BLaER1 treated with 17β-estradiol and CSF1 and Interleukin-3, amounts not matched to agents 10 nM and 100 nM (cell line): ENCODE measurements around the gene SAP30BP.

ENCODE experiments used
- H3K27ac ChIP-seq, 11 experiments: shearing (Covaris generic); formaldehyde crosslinking; 2 replicates each; pipeline ENCODE4 v1.8.1; 2022
- H3K27me3 ChIP-seq, 11 experiments: shearing (Covaris generic); formaldehyde crosslinking; 2 replicates each; pipeline ENCODE4 v1.8.1; 2022
- H3K36me3 ChIP-seq, 11 experiments: shearing (Covaris generic); formaldehyde crosslinking; 2 replicates each; pipeline ENCODE4 v1.8.1; 2022
- H3K4me1 ChIP-seq, 10 experiments: shearing (Covaris generic); formaldehyde crosslinking; 2 replicates each; pipeline ENCODE4 v1.8.1; 2022
- H3K4me2 ChIP-seq, 11 experiments: shearing (Covaris generic); formaldehyde crosslinking; 2 replicates each; pipeline ENCODE4 v1.8.1; 2022
- H3K4me3 ChIP-seq, 10 experiments: shearing (Covaris generic); formaldehyde crosslinking; 2 replicates each; pipeline ENCODE4 v1.8.1; 2022
- H3K9ac ChIP-seq, 11 experiments: shearing (Covaris generic); formaldehyde crosslinking; 2 replicates each; pipeline ENCODE4 v1.8.1; 2022
- H3K9me3 ChIP-seq, 11 experiments: shearing (Covaris generic); formaldehyde crosslinking; replicated peaks in 1 of 11; 2 replicates each; pipeline ENCODE4 v1.8.1; 2022
- H4K20me1 ChIP-seq, 11 experiments: shearing (Covaris generic); formaldehyde crosslinking; 2 replicates each; pipeline ENCODE4 v1.8.1; 2022
- Cebpa-rat ChIP-seq, 11 experiments: shearing (Covaris generic); IDR thresholded peaks; 2 replicates each; pipeline ENCODE4 v1.8.1; 2022

Gene SAP30BP

GRCh38 chr17:75731716-75732498 is 64.8 kb downstream of the SAP30BP start:
- H3K9me3 ChIP-seq: no peaks in the 10 kb centered on the region
- no peak overlapping the region for H3K9ac ChIP-seq
- no peak overlapping the region for H3K4me3 ChIP-seq
- peaks cover 10 to 25% (median 15%) of the 10 kb centered on the region in 10 experiments; a peak in 19 of 20 replicates for H3K4me1 ChIP-seq
- H3K36me3 ChIP-seq: no peaks in the 10 kb centered on the region
- H4K20me1 ChIP-seq: no peaks in the 10 kb centered on the region
- no peaks in the 10 kb centered on the region for H3K27me3 ChIP-seq
- H3K4me2 ChIP-seq: no peak overlapping the region
- H3K27ac ChIP-seq: no peak overlapping the region
- no peak for TF ChIP-seq Cebpa-rat (IDR thresholded peaks at IDR 0.05)

GRCh38 chr17:75733471-75733870 is 66.3 kb downstream of the SAP30BP start:
- Histone ChIP-seq H3K27ac (no peak overlapping the region; a peak in 1 of 22 replicates), H3K9ac (no peak overlapping the region), H3K36me3 (no peaks in the 10 kb centered on the region)

GRCh38 chr17:75734674-75735294 is 67.6 kb downstream of the SAP30BP start:
- peak overlapping the region in 5 of 11 experiments; percentile 14 to 46 (median 39); a peak in 4 of 22 replicates for H3K9ac ChIP-seq

More at GRCh38 chr17:75733471-75733870, 66.3 kb downstream of the SAP30BP start:
- Histone ChIP-seq H3K27me3 (no peaks in the 10 kb centered on the region), H3K9me3 (no peaks in the 10 kb centered on the region), H4K20me1 (no peaks in the 10 kb centered on the region), H3K4me2 (no peak overlapping the region), H3K4me3 (no peak overlapping the region), H3K4me1 (peaks cover 24 to 41% (median 28%) of the 10 kb centered on the region in 10 experiments)
- no peak for TF ChIP-seq Cebpa-rat (IDR thresholded peaks at IDR 0.05)

GRCh38 chr17:75736173-75736835 is 69.2 kb downstream of the SAP30BP start:
- no peak overlapping the region for H3K4me3 ChIP-seq
- no peaks in the 10 kb centered on the region for H3K36me3 ChIP-seq
- H3K4me2 ChIP-seq: peak overlapping the region in 4 of 11 experiments; percentile 77 to 88 (median 80); a peak in 8 of 22 replicates
- no peaks in the 10 kb centered on the region for H4K20me1 ChIP-seq
- H3K27me3 ChIP-seq: no peaks in the 10 kb centered on the region
- H3K9me3 ChIP-seq: no peaks in the 10 kb centered on the region
- H3K27ac ChIP-seq: peak overlapping the region in 8 of 11 experiments; percentile 59 to 90 (median 80); a peak in 14 of 22 replicates
- peaks cover 24 to 65% (median 37%) of the 10 kb centered on the region in 10 experiments for H3K4me1 ChIP-seq
- TF ChIP-seq Cebpa-rat (IDR thresholded peaks at IDR 0.05): no peak
- H3K9ac ChIP-seq: peak overlapping the region in 1 of 11 experiments; percentile 69; a peak in 2 of 22 replicates

More at GRCh38 chr17:75734674-75735294, 67.6 kb downstream of the SAP30BP start:
- no peaks in the 10 kb centered on the region for H3K27me3 ChIP-seq
- no peak for TF ChIP-seq Cebpa-rat (IDR thresholded peaks at IDR 0.05)
- no peaks in the 10 kb centered on the region for H4K20me1 ChIP-seq
- H3K36me3 ChIP-seq: no peaks in the 10 kb centered on the region
- H3K27ac ChIP-seq: peak overlapping the region in 8 of 11 experiments; percentile 10 to 64 (median 29); a peak in 8 of 22 replicates
- H3K9me3 ChIP-seq: no peaks in the 10 kb centered on the region
- H3K4me1 ChIP-seq: peaks cover 28 to 54% (median 37%) of the 10 kb centered on the region in 10 experiments
- no peak overlapping the region for H3K4me3 ChIP-seq
- peak overlapping the region in 10 of 11 experiments; percentile 17 to 61 (median 46); a peak in 19 of 22 replicates for H3K4me2 ChIP-seq

GRCh38 chr17:75737133-75737962 is 70.2 kb downstream of the SAP30BP start:
- Histone ChIP-seq H3K9me3 (no peaks in the 10 kb centered on the region), H4K20me1 (no peaks in the 10 kb centered on the region), H3K4me2 (peak overlapping the region; percentile 59 to 88 (median 77); a peak in 21 of 22 replicates), H3K4me3 (no peak overlapping the region), H3K4me1 (peaks cover 24 to 65% (median 37%) of the 10 kb centered on the region in 10 experiments), H3K27ac (peak overlapping the region; percentile 54 to 90 (median 77); a peak in 20 of 22 replicates), H3K36me3 (no peaks in the 10 kb centered on the region), H3K27me3 (no peaks in the 10 kb centered on the region), H3K9ac (peak overlapping the region in 8 of 11 experiments; percentile 9 to 71 (median 56); a peak in 12 of 22 replicates)
- no peak for TF ChIP-seq Cebpa-rat (IDR thresholded peaks at IDR 0.05)

GRCh38 chr17:75738218-75738802 is 71.2 kb downstream of the SAP30BP start:
- peaks cover 24 to 65% (median 37%) of the 10 kb centered on the region in 10 experiments for H3K4me1 ChIP-seq
- H3K36me3 ChIP-seq: no peaks in the 10 kb centered on the region
- peak overlapping the region in 10 of 11 experiments; percentile 66 to 90 (median 78); a peak in 20 of 22 replicates for H3K27ac ChIP-seq
- no peaks in the 10 kb centered on the region for H3K9me3 ChIP-seq
- H3K4me3 ChIP-seq: no peak overlapping the region
- no peaks in the 10 kb centered on the region for H3K27me3 ChIP-seq
- TF ChIP-seq Cebpa-rat (IDR thresholded peaks at IDR 0.05): no peak
- H3K4me2 ChIP-seq: peak overlapping the region; percentile 59 to 88 (median 77)
- H4K20me1 ChIP-seq: no peaks in the 10 kb centered on the region
- peak overlapping the region in 9 of 11 experiments; percentile 9 to 71 (median 56); a peak in 15 of 22 replicates for H3K9ac ChIP-seq

GRCh38 chr17:75739174-75739573 is 72.0 kb downstream of the SAP30BP start:
- Histone ChIP-seq H3K27ac (peak overlapping the region in 9 of 11 experiments; percentile 66 to 90 (median 80); a peak in 14 of 22 replicates), H3K4me2 (peak overlapping the region in 10 of 11 experiments; percentile 59 to 88 (median 78); a peak in 10 of 22 replicates), H3K9ac (peak overlapping the region in 3 of 11 experiments; percentile 41 to 71 (median 46); a peak in 5 of 22 replicates), H3K36me3 (no peaks in the 10 kb centered on the region), H3K4me3 (no peak overlapping the region), H4K20me1 (no peaks in the 10 kb centered on the region), H3K27me3 (no peaks in the 10 kb centered on the region), H3K4me1 (peaks cover 23 to 63% (median 36%) of the 10 kb centered on the region in 10 experiments), H3K9me3 (no peaks in the 10 kb centered on the region)
- TF ChIP-seq Cebpa-rat (IDR thresholded peaks at IDR 0.05): no peak
